GM19239 (cell line): ENCODE measurements around the gene NCKAP5.

Experiments
- DNase-seq: peaks from one replicate; pipeline ENCODE4 v3.0.0; 2011; ENCODE audit warnings: low spot score; ENCODE audit not compliant: insufficient read length
- FAIRE-seq: peaks from 2 replicates; lab custom pipeline; 2011; peaks lifted over from hg19 to GRCh38; lab: Jason Lieb, UNC

Gene NCKAP5

DNA sequence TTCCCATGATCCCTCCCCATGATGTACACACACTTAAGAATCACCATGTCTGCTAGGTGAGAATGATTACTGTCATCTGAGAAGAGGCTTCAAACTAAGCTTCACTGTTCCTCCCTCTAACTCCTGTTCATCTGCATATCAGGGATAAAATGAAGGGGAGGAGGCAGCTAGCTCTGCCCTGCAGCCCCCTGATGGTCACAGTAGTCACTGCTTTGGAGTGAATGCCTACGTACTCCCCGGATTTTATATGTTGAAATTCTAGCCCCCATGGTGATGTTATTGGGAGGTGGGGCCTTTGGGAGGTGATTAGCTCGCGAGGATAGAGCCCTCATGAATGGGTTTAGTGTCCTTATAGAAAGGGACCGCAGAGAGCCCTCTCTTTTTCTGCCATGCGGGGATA is 156.4 kb downstream of the NCKAP5 start:
- DNase-seq (no peak), FAIRE-seq (no peak)

DNA sequence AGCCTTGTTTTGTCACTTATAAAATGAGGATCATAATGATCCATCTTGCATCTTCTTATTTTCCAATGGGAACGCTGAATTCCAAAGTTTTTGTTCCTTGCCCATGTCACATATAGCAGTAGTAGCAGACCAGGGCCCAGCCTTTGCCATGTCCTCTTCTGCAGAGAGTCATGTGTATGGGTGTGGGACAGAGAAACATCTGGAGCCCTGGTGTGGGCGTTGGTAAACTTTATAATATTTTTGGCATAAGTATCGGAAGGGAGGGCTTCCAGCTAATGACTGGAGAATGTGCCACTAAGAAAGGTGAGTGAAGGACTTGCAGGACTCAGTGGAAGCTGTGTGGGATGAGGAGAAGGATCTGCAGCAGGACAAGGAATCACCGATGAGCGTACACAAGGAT is 157.2 kb downstream of the NCKAP5 start:
- DNase-seq (no peak), FAIRE-seq (no peak)

DNA sequence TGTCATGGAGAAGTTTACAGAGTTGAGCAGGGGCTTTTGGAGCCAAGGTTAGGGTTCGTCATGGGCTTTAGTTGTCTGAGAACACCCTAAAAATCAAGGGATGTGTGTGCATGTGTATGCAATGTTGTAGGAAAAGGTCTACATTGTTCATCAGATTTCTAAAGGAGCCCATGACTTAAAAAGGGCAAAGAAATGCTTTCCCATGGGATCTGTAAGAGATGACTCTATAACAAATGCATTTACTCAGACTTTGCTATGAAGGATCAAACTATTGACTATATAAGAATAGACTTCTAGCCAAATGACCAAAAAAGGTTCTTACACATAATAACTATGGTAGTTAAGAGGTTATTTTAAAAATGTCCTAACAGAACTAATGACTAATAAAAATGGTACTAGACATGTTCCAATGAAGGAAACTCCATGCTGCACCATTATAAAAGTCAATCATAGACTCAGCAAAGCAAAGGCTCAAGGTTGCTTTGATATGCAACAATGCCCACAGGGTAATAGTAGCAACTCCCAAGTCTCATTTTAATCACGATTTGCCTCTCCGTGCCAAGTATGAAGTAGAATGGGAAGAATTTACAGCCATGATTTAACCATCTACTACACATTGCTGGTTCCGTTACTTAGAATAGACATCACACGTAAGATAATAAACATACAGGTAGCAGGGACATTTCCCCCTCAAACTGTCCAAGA is 158.5 kb downstream of the NCKAP5 start:
- FAIRE-seq, result no peak
- no peak for DNase-seq

DNA sequence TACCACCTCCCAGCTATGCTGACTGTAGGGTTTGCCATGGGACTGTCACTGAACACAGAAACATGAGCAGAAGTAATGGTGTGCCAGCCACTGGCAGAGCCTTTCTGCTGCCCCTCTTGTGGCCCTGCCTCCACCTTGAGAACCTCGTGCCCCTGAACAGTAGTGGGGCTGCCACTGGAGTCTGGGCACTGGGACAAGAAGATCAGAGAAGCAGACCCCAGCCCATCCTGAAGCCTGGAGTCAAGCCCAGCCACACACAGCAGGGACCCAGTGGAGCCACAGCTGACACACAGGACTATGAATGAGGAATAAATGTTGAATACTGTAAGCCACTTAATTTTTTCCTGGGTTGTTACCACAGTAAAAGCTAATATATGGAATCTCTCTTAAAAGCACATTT is 159.6 kb downstream of the NCKAP5 start:
- DNase-seq (no peak), FAIRE-seq (no peak)

DNA sequence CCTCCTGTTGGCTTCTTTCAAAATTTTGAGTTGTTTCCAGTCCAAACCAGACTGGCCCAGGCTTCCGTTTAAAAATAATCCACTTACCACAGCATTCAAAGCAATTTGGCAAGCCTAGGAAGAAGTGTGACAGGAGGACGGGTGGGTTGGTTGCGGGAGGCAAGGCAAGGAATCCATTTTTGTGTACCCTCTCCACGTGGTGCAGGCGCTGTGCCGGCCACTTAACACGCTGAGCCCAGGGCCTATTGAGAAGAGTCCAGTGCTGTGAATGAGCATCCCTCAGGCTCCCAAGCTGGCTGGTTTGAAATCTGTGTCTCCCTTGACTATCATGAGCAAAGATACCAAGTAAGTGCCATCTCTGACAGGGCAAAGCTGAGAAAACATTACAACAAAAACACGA is 160.9 kb downstream of the NCKAP5 start:
- DNase-seq, result no peak
- no peak for FAIRE-seq

DNA sequence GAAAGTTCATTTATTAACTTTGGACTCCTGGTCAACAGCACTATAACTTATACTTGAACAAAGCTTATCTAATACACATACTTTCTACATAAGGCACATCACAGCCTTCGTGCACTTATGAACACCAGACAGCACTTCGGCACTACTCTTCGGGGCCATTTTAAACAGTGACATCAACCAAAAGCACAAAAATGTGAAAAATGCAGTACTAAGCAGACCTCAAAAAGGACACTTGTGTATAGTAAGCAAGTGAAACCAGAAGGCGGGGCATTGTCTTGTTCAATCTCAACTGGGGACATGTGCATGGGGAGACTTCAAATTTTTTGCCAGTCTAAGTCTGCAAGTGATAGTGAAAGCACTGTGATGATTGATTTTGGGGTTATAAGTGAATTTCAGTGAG is 163.0 kb downstream of the NCKAP5 start:
- FAIRE-seq (no peak), DNase-seq (no peak)

DNA sequence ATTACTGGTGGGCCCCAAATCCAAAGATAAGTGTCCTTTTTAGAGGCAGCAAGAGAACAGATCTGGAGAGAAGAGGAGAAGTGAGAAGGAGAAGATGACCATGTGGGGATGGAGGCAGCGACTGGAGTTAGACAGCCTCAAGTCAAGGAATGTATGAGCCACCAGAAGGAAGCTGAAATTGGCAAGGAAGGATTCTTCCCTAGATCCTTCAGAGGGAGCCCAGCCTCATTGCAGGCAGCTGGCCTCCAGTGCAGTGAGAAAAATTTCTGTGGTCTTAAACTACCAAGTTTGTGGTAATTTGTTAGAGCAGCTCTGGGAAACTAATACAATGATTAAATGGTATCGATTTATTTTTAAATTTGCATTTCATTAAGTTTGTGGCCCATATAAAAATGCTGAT is 167.9 kb downstream of the NCKAP5 start:
- no peak for DNase-seq
- no peak for FAIRE-seq

DNA sequence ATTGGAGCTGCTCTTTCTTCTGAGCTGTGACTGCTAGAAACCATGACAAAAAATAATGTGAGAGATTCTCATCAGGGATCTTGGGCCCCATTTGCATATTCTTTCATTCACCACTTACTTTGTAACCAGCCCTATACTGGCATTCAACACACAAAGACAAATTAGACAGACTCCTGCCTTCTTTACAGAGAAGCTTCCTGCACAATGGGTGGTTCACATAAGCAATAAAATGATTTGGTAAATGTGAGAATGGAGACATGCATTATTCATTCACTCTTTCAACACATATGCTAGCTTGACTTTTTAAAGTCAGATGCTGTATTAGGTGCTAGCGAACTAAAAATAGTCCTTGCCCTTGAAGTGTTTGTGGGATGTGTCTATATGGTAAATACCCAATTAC is 174.4 kb downstream of the NCKAP5 start:
- DNase-seq, result no peak
- no peak for FAIRE-seq

DNA sequence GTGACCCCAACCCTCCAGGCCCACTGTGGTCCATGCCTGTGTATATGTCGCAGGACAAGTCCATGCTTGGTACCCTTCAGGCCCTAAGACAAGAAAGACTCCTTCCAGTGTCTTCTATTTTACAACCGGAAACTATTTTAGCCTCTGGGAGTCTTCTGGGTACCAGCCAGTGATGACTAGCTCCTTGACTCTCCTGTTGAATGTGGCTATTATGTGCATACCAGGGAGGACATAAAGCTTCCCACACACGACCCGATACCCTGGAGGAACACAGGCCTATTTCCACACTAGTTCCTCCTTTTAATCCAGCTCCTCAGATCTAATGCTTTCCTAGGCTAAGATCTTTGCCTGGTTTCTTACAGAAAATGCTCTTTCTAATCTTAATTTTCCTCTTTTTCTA is 178.1 kb downstream of the NCKAP5 start:
- DNase-seq, result no peak
- FAIRE-seq, result no peak

DNA sequence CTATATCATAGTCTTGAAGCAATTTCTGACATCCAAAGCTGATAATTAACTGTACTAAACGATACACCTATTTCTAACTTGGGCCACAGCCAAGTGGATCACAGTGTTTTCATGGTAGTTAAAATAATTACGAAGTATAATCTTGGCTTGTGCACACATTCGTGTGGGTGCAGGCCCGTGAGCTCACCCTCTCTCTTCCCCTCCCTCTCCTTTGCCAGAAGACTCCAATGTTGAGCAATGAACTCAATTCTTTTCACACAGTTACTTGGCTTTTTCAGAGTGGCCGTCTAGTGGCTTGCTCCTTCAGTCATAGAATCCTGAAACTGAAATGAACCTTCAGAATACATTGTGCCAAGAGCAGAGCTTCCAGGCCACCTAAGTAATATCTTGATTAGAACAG is 178.7 kb downstream of the NCKAP5 start:
- FAIRE-seq, result no peak

DNA sequence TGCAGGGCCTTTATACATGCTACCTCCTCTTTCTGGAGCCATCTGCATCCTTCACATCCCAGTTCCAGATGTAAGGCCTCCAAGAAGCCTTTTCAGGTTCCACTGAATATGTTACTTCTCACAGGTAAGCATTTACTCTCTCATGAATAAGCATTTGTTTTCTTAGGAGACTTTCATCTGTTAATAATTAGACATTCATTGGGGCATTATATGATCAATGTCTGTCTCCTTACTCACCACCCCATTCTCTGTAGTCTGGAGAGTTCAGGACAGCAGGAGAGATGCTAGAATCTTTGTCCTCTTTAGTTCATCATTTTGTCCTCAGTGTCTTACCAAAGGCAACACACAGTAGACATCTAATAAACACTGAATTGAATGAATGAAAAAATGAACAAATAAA is 185.7 kb downstream of the NCKAP5 start:
- FAIRE-seq (no peak), DNase-seq (no peak)

More for the DNA sequence above, 178.7 kb downstream of the NCKAP5 start:
- no peak for DNase-seq

DNA sequence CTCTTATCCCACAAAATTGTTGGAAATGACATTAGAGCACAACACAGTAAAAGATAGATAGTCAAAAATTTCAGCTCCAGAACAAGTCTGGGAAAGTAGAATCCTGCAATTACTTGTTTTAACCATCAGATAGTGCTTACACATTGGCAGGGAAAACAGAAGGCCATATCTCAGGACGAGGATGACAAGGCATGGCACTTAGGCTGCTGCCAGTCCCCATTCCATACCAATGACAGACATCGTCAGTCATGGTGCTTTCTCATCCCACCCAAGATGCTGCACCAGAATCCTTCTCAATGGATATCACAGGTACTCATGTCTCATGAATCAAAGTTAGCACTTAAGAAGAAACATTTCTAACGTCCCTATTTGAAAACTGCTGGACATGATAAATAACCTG is 187.3 kb downstream of the NCKAP5 start:
- DNase-seq (no peak), FAIRE-seq (no peak)

DNA sequence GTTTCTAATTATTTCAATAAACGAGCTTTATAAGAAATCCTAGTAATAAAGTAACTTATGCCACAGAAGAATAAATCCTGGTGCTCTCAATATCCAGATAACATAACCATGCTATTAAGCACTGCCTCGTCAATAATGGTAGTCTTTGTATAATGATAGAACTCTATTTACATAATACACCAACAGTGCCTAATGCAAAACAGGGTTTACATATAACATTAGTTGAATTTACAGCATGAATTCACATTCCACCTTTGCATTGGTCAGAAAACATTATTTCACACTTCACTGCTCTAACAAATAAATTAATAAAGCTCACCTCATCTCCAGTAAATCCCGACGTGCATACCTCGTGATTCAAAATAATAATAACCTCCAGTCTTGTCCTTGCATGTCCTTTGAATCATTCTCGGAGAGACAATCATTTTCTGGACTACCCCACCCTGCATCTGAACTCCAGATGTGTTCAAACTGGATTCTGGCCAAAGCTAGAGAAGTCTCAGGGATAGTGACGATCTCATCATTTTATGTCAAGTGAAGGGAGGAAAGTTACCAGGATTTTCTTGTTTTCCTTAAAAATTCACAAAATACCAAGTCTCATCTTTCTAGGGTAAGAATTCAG is 189.2 kb downstream of the NCKAP5 start:
- FAIRE-seq (no peak), DNase-seq (no peak)

DNA sequence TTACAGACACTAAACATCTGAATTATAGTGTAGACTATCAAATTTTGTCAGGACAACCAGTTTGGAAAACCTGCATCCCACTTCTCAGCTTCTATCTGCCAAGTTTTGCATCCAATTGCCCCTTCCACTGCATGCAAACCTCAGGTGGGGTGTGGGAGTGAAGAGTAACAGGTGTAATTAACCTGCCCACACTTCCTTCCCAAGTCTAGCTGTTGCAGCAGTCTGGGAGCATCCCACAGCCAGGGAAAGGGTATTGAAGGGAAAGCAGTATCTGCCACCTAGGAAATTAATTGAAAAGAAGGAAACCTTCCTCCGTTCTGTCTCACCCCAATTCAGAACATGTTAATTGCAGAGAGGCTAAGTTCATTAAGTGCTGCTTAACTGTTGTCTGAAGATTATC is 189.9 kb downstream of the NCKAP5 start:
- FAIRE-seq (no peak), DNase-seq (no peak)

DNA sequence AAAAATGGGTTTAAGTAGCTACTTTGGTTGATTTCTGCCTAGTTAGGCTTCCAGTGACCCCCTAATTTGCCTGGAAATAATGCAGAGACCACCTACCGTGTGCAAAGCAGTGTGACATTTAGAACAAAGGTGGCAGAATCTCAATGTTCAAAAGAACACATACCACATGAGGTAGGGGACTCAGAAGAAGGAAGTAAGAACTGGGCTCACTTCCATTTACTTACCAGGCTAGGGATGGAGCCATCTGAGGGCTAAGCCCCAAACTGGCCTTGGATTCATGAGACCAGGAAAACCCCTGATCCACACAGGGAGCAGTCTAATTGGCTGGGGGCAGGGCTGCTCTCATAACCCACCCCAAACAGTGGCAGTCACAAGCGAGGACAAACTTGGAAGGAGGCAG is 190.7 kb downstream of the NCKAP5 start:
- FAIRE-seq (no peak), DNase-seq (no peak)

DNA sequence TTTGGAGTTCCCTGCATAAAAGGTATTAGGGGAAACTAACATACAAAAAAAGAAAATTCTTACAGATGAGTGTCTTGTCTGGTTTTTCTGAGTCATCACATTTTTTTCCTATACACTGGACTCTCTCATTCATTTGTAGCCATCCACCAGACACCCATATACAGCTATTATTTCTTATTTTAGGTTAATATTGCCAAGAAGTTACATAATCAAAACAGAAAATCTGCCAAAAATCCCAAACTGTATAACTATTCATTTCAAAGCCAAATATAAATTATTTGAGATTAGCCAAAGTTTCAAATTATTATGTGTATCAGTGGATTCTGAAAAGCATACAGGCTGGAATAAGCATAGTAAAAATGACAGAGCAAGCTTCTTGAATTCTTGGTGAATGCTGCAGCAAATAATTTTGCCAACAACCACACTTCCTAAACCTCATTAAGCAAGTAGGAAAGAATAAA is 191.2 kb downstream of the NCKAP5 start:
- DNase-seq (no peak), FAIRE-seq (no peak)

DNA sequence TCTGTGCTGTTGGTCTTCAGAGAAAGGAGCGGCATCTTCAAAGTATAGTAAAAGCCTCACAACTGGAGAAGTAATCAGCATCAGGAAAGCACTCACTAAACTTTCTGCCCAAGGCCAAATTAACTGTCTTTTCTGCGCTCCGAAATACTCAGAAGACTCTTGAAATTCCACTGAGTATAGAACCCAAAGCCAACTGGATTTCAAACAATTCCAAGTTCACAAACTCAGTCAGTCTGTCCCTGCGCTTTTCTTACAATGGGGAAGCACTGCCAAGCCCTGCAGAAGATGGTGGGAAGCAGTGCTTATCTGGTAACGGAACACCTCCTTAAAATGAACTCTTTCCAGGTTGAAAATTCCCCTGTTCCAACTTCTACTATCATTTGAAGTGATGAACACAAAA is 193.5 kb downstream of the NCKAP5 start:
- FAIRE-seq (no peak), DNase-seq (no peak)

DNA sequence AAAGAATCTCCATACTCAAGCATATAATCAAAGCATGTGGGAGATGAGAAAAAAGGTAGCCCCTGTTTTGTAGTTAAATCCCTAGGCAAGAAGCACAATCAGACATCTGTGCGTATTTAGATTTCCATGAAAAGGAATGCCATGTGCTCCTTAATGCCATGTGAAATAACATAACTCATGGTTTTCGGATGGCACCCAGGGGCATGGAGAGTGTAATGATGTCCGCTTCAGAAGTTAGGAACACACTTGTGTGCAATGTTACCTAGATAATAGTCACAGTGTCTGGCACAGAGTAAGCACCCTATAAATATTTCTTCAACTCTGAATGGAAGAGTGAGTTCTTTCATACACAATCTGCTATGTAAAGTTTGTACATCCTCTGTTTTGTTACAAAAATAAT is 197.0 kb downstream of the NCKAP5 start:
- DNase-seq (no peak), FAIRE-seq (no peak)

DNA sequence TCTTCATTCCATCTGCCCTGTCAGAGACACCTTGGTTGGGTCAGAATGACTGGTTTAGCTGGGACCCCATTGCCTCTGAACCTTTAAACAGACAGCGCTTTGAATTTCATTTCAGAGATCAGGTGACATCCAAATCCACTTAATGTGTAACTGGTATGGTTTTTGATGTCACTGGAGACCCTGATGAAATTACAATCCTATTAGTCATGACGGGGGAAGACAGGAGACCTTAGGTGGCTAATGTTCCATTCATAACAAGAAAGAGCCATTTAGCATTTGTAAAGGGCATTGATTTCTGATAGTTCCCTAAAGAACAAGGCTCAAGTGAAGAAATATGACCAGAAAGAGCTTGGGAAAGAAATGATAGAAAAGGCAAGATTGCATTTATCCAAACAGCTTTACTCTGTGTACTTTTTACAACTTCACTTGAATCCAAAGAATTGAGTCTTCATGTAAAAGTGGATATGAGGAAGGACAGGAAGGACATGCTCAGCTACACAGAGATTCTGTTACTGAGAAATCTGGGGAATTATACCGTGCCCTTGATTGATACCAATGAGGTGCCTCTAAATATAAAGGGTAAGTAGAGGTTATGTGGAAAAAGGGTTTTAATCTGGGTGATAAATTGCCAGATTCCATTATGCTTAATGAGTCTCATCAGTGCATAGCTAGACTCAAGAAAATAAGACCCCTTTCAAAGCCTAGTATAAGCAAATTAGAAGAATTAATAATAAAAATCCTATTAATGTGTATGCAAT is 198.2 kb downstream of the NCKAP5 start:
- DNase-seq, result no peak
- no peak for FAIRE-seq

DNA sequence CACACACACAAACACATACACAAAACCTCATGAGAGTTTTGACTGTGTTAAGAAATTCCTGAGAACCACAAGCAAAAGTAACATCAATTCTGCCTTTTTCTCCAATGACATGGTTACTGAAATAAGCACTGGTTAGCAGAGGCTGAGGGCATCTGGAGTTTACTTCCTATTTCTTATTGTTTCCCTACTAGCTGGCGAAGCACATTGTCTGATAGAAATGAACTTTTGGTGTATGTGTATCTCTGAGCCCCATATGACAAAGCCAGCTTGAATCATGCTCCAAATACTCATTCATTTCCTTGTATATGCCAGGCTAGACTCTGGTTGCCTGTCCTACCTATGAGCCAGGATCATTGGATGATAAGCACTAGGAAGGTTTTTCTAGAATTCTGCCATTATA is 203.1 kb downstream of the NCKAP5 start:
- FAIRE-seq, result no peak

DNA sequence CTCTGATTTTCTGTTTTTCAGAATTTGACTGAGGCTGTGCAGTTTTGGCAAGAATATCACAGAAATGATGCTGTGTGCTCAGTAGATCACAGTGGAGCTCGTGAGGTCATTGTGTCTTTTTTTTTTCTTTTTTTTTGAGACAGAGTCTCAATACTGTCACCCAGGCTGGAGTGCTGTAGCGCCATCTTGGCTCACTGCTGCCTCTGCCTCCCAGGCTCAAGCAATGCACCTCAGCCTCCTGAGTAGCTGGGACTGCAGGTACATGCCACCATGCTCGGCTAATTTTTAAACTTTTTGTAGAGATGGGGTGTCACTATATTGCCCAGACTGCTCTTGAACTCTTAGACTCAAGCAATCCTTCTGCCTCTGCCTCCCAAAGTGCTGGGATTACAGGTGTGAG is 203.6 kb downstream of the NCKAP5 start:
- FAIRE-seq (no peak), DNase-seq (no peak)

More for the DNA sequence above, 203.1 kb downstream of the NCKAP5 start:
- DNase-seq, result no peak
